ENCODE data around the gene CFAP46. TPM values are rescaled to one million over a fixed set of nuclear protein-coding genes. Genes with fewer than 3 reads are reported as not detected.

Gene CFAP46
- total and polyA plus RNA-seq, 2 of the 8 experiments (the other 6 are each of a cell fraction or from before 2014, with no cell fraction given), result 2.6 to 4.8 TPM

GRCh38 chr10:132919374-132920100 is 22.8 kb downstream of the CFAP46 start:
- CTCF ChIA-PET (ENCODE audit: partially characterized antibody), result interaction anchor here (0.6 to 3.2 kb wide), 2 partner anchors 16 to 80 kb away, joined by 3 to 18 read pairs; no protein-coding TSS in a partner anchor
- FAIRE-seq, result no peak
- TF ChIP-seq MAFK (IDR thresholded peaks at IDR 0.05; ENCODE audit: low read depth, low read length), result no peak
- no peak for TF ChIP-seq ASH2L (IDR thresholded peaks at IDR 0.05; ENCODE audit: low read length)
- TF ChIP-seq CBX8 (IDR thresholded peaks at IDR 0.05; ENCODE audit: borderline replicate concordance, low read depth, low read length), result no peak
- no peak for TF ChIP-seq JUND (IDR thresholded peaks at IDR 0.05; ENCODE audit: low read length)
- TF ChIP-seq POLR2AphosphoS5 (IDR thresholded peaks at IDR 0.05; ENCODE audit: low read depth, low read length), result no peak
- TF ChIP-seq CHD1 (IDR thresholded peaks at IDR 0.05; ENCODE audit: low read depth, low read length), result no peak
- no peak for TF ChIP-seq SRF (IDR thresholded peaks at IDR 0.05; ENCODE audit: low read depth, low read length)
- TF ChIP-seq TCF12 (IDR thresholded peaks at IDR 0.05; ENCODE audit: low read depth, low read length), result no peak
- no peak for TF ChIP-seq EP300 (IDR thresholded peaks at IDR 0.05; ENCODE audit: borderline replicate concordance in 1 of 2, low read depth in 2 of 2, low read length in 2 of 2)
- TF ChIP-seq RXRA (IDR thresholded peaks at IDR 0.05; ENCODE audit: insufficient read depth, low read depth, low read length), result no peak
- TF ChIP-seq POU5F1 (IDR thresholded peaks at IDR 0.05; ENCODE audit: low read depth, low read length), result no peak
- no peak for TF ChIP-seq ZNF274 (IDR thresholded peaks at IDR 0.05; ENCODE audit: borderline replicate concordance, extremely low read depth, low read length)
- TF ChIP-seq SP4 (IDR thresholded peaks at IDR 0.05; ENCODE audit: low read length), result no peak
- TF ChIP-seq SP2 (IDR thresholded peaks at IDR 0.05; ENCODE audit: low read length), result no peak
- no peak for TF ChIP-seq FOSL1 (IDR thresholded peaks at IDR 0.05; ENCODE audit: insufficient read depth, low read depth, low read length)

More at GRCh38 chr10:132919374-132920100, 22.8 kb downstream of the CFAP46 start:
- H2AK5ac ChIP-seq (ENCODE audit: low read depth, low read length), result no peak overlapping the region
- WGBS, 2 experiments (ENCODE audit: extremely low coverage in 1 of 2, insufficient coverage in 1 of 2, insufficient read length in 1 of 2, insufficient replicate concordance in 2 of 2, low coverage in 1 of 2, low lambda C conversion rate in 2 of 2, missing lambda C conversion rate in 1 of 2), result 96% methylated on average over 31 of the region's 45 CpGs; no CpG with 5 or more reads in 1 of the 2 experiments
- no peak overlapping the region for H3K4me3 ChIP-seq (ENCODE audit: extremely low read depth in 1 of 4, insufficient read depth in 2 of 4, low read depth in 3 of 4, low read length in 4 of 4)
- DNase-seq (ENCODE audit: low read depth in 1 of 2, low spot score in 2 of 2), result no peak
- H4K8ac ChIP-seq (ENCODE audit: extremely low read depth, insufficient read depth, low read length), result no peak overlapping the region
- H3K18ac ChIP-seq (ENCODE audit: extremely low read depth, low read length), result no peak overlapping the region
- POLR2A ChIA-PET (ENCODE audit: partially characterized antibody), result no interaction called here
- H3K14ac ChIP-seq (ENCODE audit: insufficient read length), result no peak overlapping the region
- H3K27ac ChIP-seq (ENCODE audit: low read depth, low read length), result no peak overlapping the region
- H3K4ac ChIP-seq (replicated peaks; ENCODE audit: insufficient read length, low read depth, low read length), result no peak overlapping the region
- H4K5ac ChIP-seq (ENCODE audit: insufficient read length, low read depth, low read length), result no peak overlapping the region
- H3K23ac ChIP-seq (ENCODE audit: insufficient read length), result no peak overlapping the region
- H2BK20ac ChIP-seq (ENCODE audit: low read length), result no peak overlapping the region
- H3K4me2 ChIP-seq (ENCODE audit: insufficient read depth in 1 of 2, low read depth in 2 of 2, low read length in 2 of 2), result no peak overlapping the region
- no peak overlapping the region for H2BK15ac ChIP-seq (ENCODE audit: low read length)
- no peaks in the 10 kb centered on the region for H3K9me3 ChIP-seq (ENCODE audit: insufficient read depth in 2 of 2, low read depth in 1 of 2, low read length in 1 of 2)
- H3K36me3 ChIP-seq (ENCODE audit: control insufficient read depth in 2 of 4, insufficient read depth in 4 of 4, low read length in 3 of 4), result no peaks in the 10 kb centered on the region
- H3K23me2 ChIP-seq (ENCODE audit: low read depth, low read length), result no peaks in the 10 kb centered on the region
- no peak overlapping the region for H4K91ac ChIP-seq (replicated peaks; ENCODE audit: insufficient read length, low read length)
- H3K9ac ChIP-seq (replicated peaks in 1 of 4; ENCODE audit: extremely low read depth in 1 of 4, low read depth in 3 of 4, low read length in 3 of 4), result no peak overlapping the region
- no peak overlapping the region for H3K56ac ChIP-seq (replicated peaks; ENCODE audit: insufficient read length, low read depth, low read length)
- no peak overlapping the region for H2BK12ac ChIP-seq (ENCODE audit: low read depth, low read length)
- H3K4me1 ChIP-seq (replicated peaks in 1 of 4; ENCODE audit: control insufficient read depth in 3 of 4, insufficient read depth in 4 of 4, low read length in 3 of 4), result no peaks in the 10 kb centered on the region
- no peaks in the 10 kb centered on the region for H3K27me3 ChIP-seq (replicated peaks in 1 of 4; ENCODE audit: control insufficient read depth in 3 of 4, extremely low read depth in 1 of 4, insufficient read depth in 3 of 4, low read length in 3 of 4)
- no peaks in the 10 kb centered on the region for H3K79me1 ChIP-seq (ENCODE audit: low read depth, low read length)
- H2BK5ac ChIP-seq (ENCODE audit: low read depth, low read length), result no peak overlapping the region
- peaks cover 0 to 1% of the 10 kb centered on the region in 2 experiments for H4K20me1 ChIP-seq (replicated peaks in 1 of 2; ENCODE audit: control insufficient read depth in 1 of 2, insufficient read depth in 2 of 2, low read length in 2 of 2)
- H3K79me2 ChIP-seq (ENCODE audit: control insufficient read depth in 1 of 2, insufficient read depth in 2 of 2, low read length in 2 of 2), result no peaks in the 10 kb centered on the region
- H2BK120ac ChIP-seq (replicated peaks; ENCODE audit: low read depth, low read length), result no peak overlapping the region
- no peak overlapping the region for H2AFZ ChIP-seq (ENCODE audit: low read length)
